Measurements from ENCODE around the gene SOX30.

DNA sequence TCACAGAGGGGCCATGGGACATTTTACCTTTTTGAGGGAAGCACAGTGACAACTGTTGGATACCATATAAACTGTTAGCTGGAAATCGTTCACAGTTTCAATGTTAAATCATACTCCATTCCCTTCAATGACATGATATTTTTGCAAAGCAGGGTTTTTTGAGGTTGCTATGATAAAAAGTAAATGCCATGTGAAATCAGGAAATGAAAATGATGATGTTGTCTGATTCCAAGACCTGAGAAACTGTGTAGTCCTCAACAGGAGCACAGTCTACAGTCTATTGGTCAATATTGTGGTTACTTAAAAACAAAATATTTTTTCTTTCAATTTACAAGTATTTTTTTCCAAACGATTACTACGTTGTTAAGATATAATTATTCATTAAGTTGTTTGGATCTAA, 52.7 kb downstream of the SOX30 start:
- TF ChIP-seq EZH2 (IDR thresholded peaks at IDR 0.05) (no peak), POLR2AphosphoS5 (IDR thresholded peaks at IDR 0.05; ENCODE audit: borderline replicate concordance, low read depth, low read length) (no peak), FOXP2 (optimal IDR thresholded peaks at IDR 0.05; ENCODE audit: control extremely low read depth, extremely low read length, insufficient read depth) (no peak)

Data from SK-N-MC (cell line).